ENCODE measurements around the gene GPS1. TPM values are rescaled to one million over a fixed set of nuclear protein-coding genes. Genes with fewer than 3 reads are reported as not detected.

Gene GPS1
- total and polyA plus RNA-seq, 2 donors (not counting 1 experiment from before 2014, with no cell fraction given), result 80.5 to 124 TPM

DNA sequence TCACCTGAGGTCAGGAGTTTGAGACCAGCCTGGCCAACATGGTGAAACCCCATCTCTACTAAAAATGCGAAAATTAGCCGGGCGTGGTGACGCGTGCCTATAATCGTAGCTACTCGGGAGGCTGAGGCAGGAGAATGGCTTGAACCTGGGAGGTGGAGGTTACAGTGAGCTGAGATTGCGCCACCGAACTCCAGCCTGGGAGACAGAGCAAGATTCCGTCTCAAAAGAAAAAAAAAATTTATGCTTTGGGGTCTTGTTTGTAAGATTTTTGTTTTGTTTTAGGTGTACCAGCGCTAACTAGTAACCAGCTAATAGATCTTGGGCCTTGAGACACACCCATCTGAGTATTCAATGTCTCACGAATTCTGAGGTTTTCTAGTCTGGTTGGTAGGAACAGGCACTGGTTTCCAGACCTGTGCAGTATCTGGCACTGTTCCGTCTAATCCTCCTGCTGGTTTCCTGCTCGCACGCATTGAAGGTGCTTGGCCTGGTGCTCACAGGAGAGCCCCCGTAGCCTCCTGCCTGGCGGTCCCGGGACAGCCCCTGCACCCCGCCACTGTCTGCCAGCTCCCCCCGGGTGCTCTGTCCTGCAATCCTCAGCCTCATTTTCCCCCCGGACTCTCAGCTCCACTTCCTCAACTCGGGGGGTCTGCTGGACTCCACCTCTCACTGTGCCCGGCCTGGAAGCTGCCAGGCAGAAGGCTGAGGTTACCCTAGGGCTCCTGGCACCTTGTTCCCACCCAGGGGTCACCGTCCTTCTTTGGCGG is 24.5 kb downstream of the GPS1 start:
- no peaks in the 10 kb centered on the region for H3K79me2 ChIP-seq (ENCODE audit: control insufficient read depth, insufficient read depth, low read length)
- no peaks in the 10 kb centered on the region for H3K9me3 ChIP-seq (ENCODE audit: control extremely low read depth in 1 of 3, control insufficient read depth in 2 of 3, insufficient read depth in 1 of 3, low read length in 2 of 3)
- ATAC-seq (ENCODE audit: low read depth) (no peak), DNase-seq (no peak)
- no peak overlapping the region for H2AFZ ChIP-seq (ENCODE audit: insufficient read depth, low read depth, low read length, poor library complexity, severe bottlenecking)
- POLR2A ChIA-PET, result no interaction called here
- H3K36me3 ChIP-seq (replicated peaks in 1 of 2; ENCODE audit: control extremely low read depth in 1 of 2, control insufficient read depth in 1 of 2, extremely low read depth in 1 of 2, insufficient read depth in 2 of 2, low read length in 1 of 2), result peaks cover 0 to 12% of the 10 kb centered on the region in 2 experiments
- H3K27ac Mint-ChIP-seq, result no peak overlapping the region
- WGBS (ENCODE audit: insufficient coverage), result 76% methylated on average over 24 of the region's 25 CpGs
- no peaks in the 10 kb centered on the region for H4K20me1 ChIP-seq (ENCODE audit: control insufficient read depth, insufficient read depth, low read length, poor library complexity, severe bottlenecking)
- CTCF ChIA-PET, result interaction anchor here (0.6 kb wide), 1 partner anchor 140 kb away, joined by 3 read pairs; no protein-coding TSS in a partner anchor
- H3K4me2 ChIP-seq (replicated peaks; ENCODE audit: low read depth, low read length, poor library complexity, severe bottlenecking), result no peak overlapping the region
- H3K4me3 ChIP-seq (ENCODE audit: control extremely low read depth in 1 of 5, extremely low read depth in 1 of 5, insufficient read depth in 1 of 5, low read depth in 2 of 5, low read length in 4 of 5), result no peak overlapping the region
- no peaks in the 10 kb centered on the region for H3K27me3 ChIP-seq (replicated peaks in 1 of 4; ENCODE audit: control extremely low read depth in 1 of 4, control insufficient read depth in 3 of 4, insufficient read depth in 4 of 4, low read length in 3 of 4)
- no peak overlapping the region for H3K9ac ChIP-seq (ENCODE audit: low read length)
- H3K27me3 Mint-ChIP-seq, result no peaks in the 10 kb centered on the region
- no peaks in the 10 kb centered on the region for H3K4me1 ChIP-seq (ENCODE audit: control insufficient read depth in 2 of 2, insufficient read depth in 2 of 2, low read length in 2 of 2)
- H3K4me3 Mint-ChIP-seq, result no peak overlapping the region
- no peaks in the 10 kb centered on the region for H3K4me1 Mint-ChIP-seq
- TF ChIP-seq, protein P1, sequence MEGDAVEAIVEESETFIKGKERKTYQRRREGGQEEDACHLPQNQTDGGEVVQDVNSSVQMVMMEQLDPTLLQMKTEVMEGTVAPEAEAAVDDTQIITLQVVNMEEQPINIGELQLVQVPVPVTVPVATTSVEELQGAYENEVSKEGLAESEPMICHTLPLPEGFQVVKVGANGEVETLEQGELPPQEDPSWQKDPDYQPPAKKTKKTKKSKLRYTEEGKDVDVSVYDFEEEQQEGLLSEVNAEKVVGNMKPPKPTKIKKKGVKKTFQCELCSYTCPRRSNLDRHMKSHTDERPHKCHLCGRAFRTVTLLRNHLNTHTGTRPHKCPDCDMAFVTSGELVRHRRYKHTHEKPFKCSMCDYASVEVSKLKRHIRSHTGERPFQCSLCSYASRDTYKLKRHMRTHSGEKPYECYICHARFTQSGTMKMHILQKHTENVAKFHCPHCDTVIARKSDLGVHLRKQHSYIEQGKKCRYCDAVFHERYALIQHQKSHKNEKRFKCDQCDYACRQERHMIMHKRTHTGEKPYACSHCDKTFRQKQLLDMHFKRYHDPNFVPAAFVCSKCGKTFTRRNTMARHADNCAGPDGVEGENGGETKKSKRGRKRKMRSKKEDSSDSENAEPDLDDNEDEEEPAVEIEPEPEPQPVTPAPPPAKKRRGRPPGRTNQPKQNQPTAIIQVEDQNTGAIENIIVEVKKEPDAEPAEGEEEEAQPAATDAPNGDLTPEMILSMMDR (IDR thresholded peaks at IDR 0.05), result no peak
- TF ChIP-seq EZH2 (IDR thresholded peaks at IDR 0.05; ENCODE audit: borderline replicate concordance, insufficient read depth, low read depth, low read length, poor library complexity, severe bottlenecking), result no peak
- H3K9me3 Mint-ChIP-seq (ENCODE audit: insufficient read depth), result no peaks in the 10 kb centered on the region
- intact Hi-C loops (cut with micrococcal nuclease), result no loop called here
- H3K27ac ChIP-seq (ENCODE audit: low read length in 2 of 2), result no peak overlapping the region

DNA sequence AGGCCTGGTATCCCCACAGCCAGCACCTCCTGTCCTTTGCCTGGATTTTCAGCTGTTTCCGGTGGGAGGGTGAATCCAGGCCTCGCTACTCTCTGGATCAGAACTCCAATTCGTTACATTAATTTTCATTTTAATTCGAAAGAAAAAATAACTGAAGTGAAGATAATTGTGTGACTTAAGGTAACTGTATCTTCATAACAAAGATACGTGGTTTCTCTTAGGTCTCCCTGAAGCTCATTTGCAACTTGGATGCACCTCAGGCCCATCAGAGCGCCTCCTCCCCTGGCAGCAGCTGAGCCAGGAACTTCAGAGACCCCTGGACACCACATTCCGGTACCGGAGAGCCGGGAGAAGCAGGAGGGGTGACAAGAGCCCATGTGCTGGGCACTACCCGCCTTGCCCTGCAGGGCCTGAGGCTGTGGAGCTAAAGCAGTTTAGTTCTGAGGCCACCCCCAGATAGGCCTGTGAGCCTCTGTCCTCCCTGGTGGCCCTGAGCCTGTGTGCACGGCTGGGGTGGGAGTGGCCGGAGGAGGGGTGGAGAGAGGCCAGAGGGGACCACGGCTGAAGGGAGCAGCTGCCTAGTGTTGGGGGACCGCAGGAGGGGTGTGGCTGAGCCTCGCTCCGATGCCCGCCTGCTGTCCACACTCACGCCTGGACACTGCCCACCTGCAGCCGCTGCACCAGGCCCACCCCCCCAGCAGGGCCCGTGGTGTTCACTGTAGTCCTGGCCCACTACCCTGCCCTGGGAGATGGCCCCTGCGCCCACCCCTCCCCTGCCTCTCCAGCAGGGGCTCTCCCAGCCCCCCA is 25.3 kb downstream of the GPS1 start:
- no peak overlapping the region for H3K4me3 Mint-ChIP-seq
- H3K4me1 Mint-ChIP-seq, result no peaks in the 10 kb centered on the region
- no peak overlapping the region for H3K27ac ChIP-seq (ENCODE audit: low read length in 2 of 2)
- 93% methylated on average over 17 of the region's 21 CpGs for WGBS (ENCODE audit: insufficient coverage)
- ChIA-PET CTCF (no interaction called here), POLR2A (no interaction called here)
- DNase-seq (no peak), ATAC-seq (ENCODE audit: low read depth) (no peak)
- no peaks in the 10 kb centered on the region for H3K9me3 ChIP-seq (ENCODE audit: control extremely low read depth in 1 of 3, control insufficient read depth in 2 of 3, insufficient read depth in 1 of 3, low read length in 2 of 3)
- H3K4me1 ChIP-seq (ENCODE audit: control insufficient read depth in 2 of 2, insufficient read depth in 2 of 2, low read length in 2 of 2), result no peaks in the 10 kb centered on the region
- H2AFZ ChIP-seq (ENCODE audit: insufficient read depth, low read depth, low read length, poor library complexity, severe bottlenecking), result no peak overlapping the region
- H3K27me3 Mint-ChIP-seq, result no peaks in the 10 kb centered on the region
- no peak overlapping the region for H3K4me2 ChIP-seq (replicated peaks; ENCODE audit: low read depth, low read length, poor library complexity, severe bottlenecking)
- TF ChIP-seq, protein P1 (IDR thresholded peaks at IDR 0.05), result no peak
- no peak for TF ChIP-seq EZH2 (IDR thresholded peaks at IDR 0.05; ENCODE audit: borderline replicate concordance, insufficient read depth, low read depth, low read length, poor library complexity, severe bottlenecking)
- no peak overlapping the region for H3K9ac ChIP-seq (ENCODE audit: low read length)
- no peaks in the 10 kb centered on the region for H3K79me2 ChIP-seq (ENCODE audit: control insufficient read depth, insufficient read depth, low read length)
- no peak overlapping the region for H3K4me3 ChIP-seq (ENCODE audit: control extremely low read depth in 1 of 5, extremely low read depth in 1 of 5, insufficient read depth in 1 of 5, low read depth in 2 of 5, low read length in 4 of 5)
- intact Hi-C loops (cut with micrococcal nuclease), result no loop called here
- no peaks in the 10 kb centered on the region for H3K9me3 Mint-ChIP-seq (ENCODE audit: insufficient read depth)
- H3K27ac Mint-ChIP-seq, result no peak overlapping the region
- no peaks in the 10 kb centered on the region for H4K20me1 ChIP-seq (ENCODE audit: control insufficient read depth, insufficient read depth, low read length, poor library complexity, severe bottlenecking)
- no peaks in the 10 kb centered on the region for H3K27me3 ChIP-seq (replicated peaks in 1 of 4; ENCODE audit: control extremely low read depth in 1 of 4, control insufficient read depth in 3 of 4, insufficient read depth in 4 of 4, low read length in 3 of 4)
- peaks cover 0 to 15% of the 10 kb centered on the region in 2 experiments for H3K36me3 ChIP-seq (replicated peaks in 1 of 2; ENCODE audit: control extremely low read depth in 1 of 2, control insufficient read depth in 1 of 2, extremely low read depth in 1 of 2, insufficient read depth in 2 of 2, low read length in 1 of 2)
